Measurements from ENCODE around the gene NPY4R2. TPM values are rescaled to one million over a fixed set of nuclear protein-coding genes. Genes with fewer than 3 reads are reported as not detected.
"Not testable (repeated sequence)": the region's sequence is repeated elsewhere in the genome, so short reads cannot be mapped to it uniquely, and the experiment has no call there.

The NPY4R2 gene
- total RNA-seq, 1 donor from 2014 or later = not detected

DNA sequence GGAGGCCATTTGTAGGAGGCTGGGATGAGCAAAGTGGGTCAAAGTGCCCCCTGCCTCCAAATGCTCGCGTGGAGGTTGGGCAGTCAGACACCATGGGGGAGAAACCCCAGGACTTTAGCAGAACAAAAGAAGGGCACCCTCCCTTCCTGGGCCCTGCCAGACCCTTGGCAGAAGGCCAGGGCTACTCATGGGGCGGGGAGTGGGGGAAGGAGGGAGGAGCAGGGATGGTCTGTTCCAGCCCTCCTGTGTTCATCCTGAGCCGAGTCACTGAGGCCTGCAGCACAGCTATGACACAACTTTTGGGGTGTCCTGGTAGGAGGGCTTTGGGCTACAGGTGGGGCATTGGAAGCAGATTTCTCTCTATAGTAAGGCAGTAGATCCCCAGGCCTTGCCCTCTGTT is 24.9 kb downstream of the NPY4R2 start:
- not testable (repeated sequence) for H3K27ac Mint-ChIP-seq; H3K36me3 Mint-ChIP-seq; H3K27me3 Mint-ChIP-seq; DNase-seq (ENCODE audit: extremely low spot score, unreplicated experiment); H3K9me3 Mint-ChIP-seq; H3K4me3 Mint-ChIP-seq; H3K4me1 Mint-ChIP-seq (ENCODE audit: unreplicated experiment)

DNA sequence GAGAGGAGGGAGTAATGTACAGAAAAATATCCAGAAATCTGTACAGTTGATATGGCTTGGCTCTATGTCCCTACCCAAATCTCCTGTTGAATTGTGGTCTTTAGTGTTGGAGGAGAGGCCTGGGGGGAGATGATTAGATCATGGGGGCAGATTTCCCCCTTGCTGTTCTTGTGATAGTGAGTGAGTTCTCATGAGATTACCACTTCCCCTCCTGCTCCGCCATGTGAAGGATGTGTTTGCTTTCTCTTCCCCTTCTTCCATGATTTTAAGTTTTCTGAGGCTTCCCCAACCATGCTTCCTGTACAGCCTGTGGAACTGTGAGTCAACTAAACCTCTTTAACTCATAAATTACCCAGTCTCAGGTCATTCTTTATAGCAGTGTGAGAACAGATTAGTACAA is 29.0 kb downstream of the NPY4R2 start:
- H3K36me3 Mint-ChIP-seq; H3K27me3 Mint-ChIP-seq; H3K4me1 Mint-ChIP-seq (ENCODE audit: unreplicated experiment); H3K9me3 Mint-ChIP-seq; H3K27ac Mint-ChIP-seq; DNase-seq (ENCODE audit: extremely low spot score, unreplicated experiment); H3K4me3 Mint-ChIP-seq: not testable (repeated sequence)

DNA sequence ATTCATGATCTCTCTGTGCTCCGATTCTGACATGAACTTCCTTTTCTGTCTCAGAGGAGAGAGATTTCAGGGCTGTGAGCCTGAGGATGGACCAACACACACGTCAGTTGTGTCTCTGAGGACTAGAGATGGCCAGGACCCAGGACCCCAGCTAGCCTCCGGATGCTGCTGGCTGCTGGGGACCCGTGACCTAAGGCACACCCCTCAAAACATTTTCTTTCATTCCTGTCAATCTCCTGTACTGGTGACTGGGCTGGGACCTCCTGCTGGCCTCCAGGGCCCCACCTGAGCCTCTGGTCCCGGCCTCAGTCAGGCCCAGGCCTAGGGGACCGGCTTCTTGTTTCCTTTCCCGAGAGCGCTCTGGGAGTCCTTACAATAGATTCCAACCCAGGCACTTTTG is 38.7 kb downstream of the NPY4R2 start:
- not testable (repeated sequence) for H3K36me3 Mint-ChIP-seq; H3K27me3 Mint-ChIP-seq; H3K9me3 Mint-ChIP-seq; H3K4me3 Mint-ChIP-seq; DNase-seq (ENCODE audit: extremely low spot score, unreplicated experiment); H3K4me1 Mint-ChIP-seq (ENCODE audit: unreplicated experiment); H3K27ac Mint-ChIP-seq

DNA sequence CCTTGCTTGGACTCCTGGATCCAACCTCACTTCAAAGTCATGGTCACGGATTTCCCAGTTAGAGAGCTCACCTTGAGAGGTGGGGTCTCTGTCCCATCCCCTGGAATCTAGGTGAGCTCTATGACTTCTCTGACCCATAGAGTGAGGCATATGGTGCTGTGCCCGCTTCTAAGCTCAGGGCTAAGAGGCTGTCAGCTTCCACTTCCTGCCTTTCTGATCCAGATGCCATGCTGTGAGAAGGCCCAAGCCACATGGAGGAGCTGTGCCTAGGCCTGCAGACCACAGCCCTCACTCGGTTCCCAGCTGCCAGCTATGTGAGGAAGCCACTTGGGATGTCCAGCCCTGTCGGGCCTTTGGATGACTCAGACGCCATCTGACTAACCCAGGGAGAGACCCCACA is 41.2 kb downstream of the NPY4R2 start:
- H3K36me3 Mint-ChIP-seq; H3K4me1 Mint-ChIP-seq (ENCODE audit: unreplicated experiment); H3K4me3 Mint-ChIP-seq; H3K27me3 Mint-ChIP-seq; DNase-seq (ENCODE audit: extremely low spot score, unreplicated experiment); H3K9me3 Mint-ChIP-seq; H3K27ac Mint-ChIP-seq: not testable (repeated sequence)

DNA sequence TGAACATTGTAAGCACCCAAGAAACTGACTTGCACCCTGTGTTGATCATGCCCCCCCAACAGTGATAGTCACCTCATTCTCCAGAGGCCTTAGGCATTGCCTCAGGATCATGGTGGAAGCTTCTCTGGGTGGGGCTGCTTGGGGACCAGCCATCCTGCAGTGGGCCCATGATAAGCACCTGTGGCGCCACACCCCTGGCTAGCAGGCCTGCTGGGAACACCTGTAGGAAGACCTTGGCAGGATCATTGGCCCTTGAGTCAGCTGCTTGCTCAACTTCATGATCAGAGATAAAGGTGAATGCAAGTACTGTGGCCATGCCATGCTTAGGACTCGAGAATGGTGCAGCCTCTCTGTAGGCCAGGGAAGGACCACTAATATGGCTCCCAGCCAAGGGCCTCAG is 42.2 kb downstream of the NPY4R2 start:
- H3K4me3 Mint-ChIP-seq; H3K27me3 Mint-ChIP-seq; H3K36me3 Mint-ChIP-seq; DNase-seq (ENCODE audit: extremely low spot score, unreplicated experiment); H3K4me1 Mint-ChIP-seq (ENCODE audit: unreplicated experiment); H3K9me3 Mint-ChIP-seq; H3K27ac Mint-ChIP-seq: not testable (repeated sequence)

DNA sequence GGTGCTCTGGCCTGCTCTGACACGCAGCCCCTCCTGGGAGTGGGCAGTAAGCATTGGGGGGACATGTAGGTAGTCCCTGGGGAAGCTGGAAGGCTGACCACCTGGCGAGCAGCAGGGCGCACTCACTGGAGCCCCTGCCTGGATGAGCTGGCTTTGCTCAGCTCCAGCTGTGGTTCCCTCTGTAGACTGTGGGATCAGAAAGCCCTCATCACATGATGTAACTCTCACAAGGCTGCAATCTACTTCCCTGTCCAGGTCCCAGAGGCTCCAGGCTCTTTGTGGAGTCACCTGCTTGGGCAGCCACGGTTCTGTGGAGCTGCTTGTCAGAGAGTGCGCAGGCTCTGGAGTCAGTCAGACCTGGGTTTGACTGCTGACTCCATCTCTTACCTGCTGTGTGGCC is 44.3 kb downstream of the NPY4R2 start:
- not testable (repeated sequence) for H3K4me1 Mint-ChIP-seq (ENCODE audit: unreplicated experiment); H3K27me3 Mint-ChIP-seq; H3K36me3 Mint-ChIP-seq; H3K4me3 Mint-ChIP-seq; DNase-seq (ENCODE audit: extremely low spot score, unreplicated experiment); H3K27ac Mint-ChIP-seq; H3K9me3 Mint-ChIP-seq

DNA sequence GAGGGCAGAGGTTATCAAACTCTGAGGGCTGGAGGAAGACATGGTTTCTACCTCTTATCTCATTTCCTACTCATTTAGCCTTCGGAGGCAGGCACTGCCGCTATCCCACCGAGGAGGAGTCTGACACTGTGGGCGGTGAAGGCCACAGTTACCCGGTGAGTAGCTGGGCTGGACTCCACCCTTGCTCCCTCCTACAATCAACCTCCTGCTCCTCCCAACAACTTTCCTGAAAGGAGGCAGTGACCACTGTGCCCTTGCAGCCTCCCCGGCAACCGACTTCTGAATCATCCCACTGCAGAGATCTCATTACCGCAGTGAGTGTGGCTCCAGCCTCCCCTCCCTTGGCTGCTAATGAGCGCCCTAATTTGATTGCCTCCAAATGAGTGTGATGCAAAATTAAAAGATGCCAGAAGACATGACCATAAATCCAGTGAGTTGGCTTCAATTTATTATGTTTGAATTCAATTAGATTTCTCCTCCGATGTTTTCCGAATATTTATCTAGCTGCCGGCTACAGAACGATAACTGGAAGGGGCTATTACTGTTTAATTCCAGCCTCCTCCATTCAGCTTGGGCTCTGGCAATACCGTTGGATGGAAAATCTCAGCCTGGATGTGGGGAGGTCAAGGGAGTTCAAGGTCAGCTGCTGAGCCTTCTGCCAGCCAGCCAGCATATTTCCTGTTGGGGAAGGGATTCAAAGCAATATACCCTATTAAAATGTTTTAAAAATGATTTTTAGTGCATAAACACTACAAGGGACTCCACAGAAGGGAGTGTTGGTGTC is 46.0 kb downstream of the NPY4R2 start:
- H3K36me3 Mint-ChIP-seq; H3K27ac Mint-ChIP-seq; H3K27me3 Mint-ChIP-seq; H3K4me1 Mint-ChIP-seq (ENCODE audit: unreplicated experiment); DNase-seq (ENCODE audit: extremely low spot score, unreplicated experiment); H3K4me3 Mint-ChIP-seq; H3K9me3 Mint-ChIP-seq: not testable (repeated sequence)

DNA sequence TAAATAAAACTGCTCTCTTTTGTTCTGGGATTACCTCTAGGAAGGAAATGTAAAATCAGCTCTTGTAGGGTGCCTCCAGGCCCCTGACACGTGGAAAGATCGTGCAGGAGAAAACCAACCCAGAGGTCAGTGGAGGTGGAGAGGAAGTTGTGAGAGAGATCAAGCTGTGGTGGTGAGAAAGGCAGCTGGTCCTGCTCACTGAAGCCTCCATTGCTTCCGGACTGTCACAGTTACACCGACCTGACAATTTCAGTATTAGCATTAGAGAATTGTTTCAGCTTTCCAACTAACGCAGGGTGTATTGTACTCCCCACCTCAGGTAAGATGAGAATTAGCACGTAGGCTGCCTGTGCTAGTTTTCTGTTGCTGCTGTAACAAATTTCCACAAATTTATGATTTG is 50.5 kb downstream of the NPY4R2 start:
- H3K27ac Mint-ChIP-seq, H3K4me3 Mint-ChIP-seq, H3K36me3 Mint-ChIP-seq: not testable (repeated sequence)

DNA sequence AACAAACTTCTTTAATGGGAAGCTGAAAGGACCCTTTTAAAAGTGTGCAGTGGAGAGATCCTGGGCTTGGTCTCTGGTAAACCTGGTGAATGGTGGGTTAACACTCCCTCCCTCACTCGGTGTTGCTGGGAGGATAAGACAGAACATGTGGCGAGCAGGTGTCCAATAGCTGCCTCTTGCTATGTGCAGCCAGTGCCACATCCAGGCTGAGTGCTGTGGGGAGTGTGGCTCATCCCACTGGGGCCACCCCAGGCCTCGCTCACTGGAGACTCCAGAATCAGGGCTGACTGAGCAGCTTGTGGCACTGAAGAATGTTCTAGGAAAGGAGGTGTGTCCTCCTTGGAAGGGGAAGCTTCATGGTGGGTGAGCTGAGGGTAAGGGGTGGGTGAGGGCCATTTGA is 51.6 kb downstream of the NPY4R2 start:
- H3K27ac Mint-ChIP-seq; H3K36me3 Mint-ChIP-seq; DNase-seq (ENCODE audit: extremely low spot score, unreplicated experiment); H3K27me3 Mint-ChIP-seq; H3K4me3 Mint-ChIP-seq; H3K4me1 Mint-ChIP-seq (ENCODE audit: unreplicated experiment); H3K9me3 Mint-ChIP-seq: not testable (repeated sequence)

More for the DNA sequence above, 50.5 kb downstream of the NPY4R2 start:
- not testable (repeated sequence) for H3K27me3 Mint-ChIP-seq; H3K9me3 Mint-ChIP-seq; DNase-seq (ENCODE audit: extremely low spot score, unreplicated experiment); H3K4me1 Mint-ChIP-seq (ENCODE audit: unreplicated experiment)

DNA sequence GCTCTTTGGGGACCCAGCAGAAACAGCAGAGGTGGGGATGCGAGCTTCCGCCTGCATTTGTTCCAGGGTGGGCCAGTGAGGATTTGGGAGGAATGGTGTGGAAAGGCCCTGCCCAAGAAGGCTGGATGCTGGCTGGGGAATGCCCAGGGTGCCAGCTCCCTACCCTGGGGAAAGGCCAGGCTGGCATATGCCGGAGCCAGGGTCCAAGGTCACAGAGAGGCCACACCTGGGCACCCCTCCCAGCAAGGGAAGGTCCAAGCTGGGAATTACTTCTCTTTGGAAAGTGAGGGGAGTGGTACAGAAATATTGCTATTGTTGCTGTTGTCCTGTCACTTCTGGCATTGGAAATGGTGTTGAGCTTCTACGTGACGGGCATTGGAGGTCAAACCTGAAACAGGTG is 53.1 kb downstream of the NPY4R2 start:
- not testable (repeated sequence) for H3K4me3 Mint-ChIP-seq; H3K4me1 Mint-ChIP-seq (ENCODE audit: unreplicated experiment); H3K9me3 Mint-ChIP-seq; H3K27ac Mint-ChIP-seq; H3K27me3 Mint-ChIP-seq; DNase-seq (ENCODE audit: extremely low spot score, unreplicated experiment); H3K36me3 Mint-ChIP-seq

DNA sequence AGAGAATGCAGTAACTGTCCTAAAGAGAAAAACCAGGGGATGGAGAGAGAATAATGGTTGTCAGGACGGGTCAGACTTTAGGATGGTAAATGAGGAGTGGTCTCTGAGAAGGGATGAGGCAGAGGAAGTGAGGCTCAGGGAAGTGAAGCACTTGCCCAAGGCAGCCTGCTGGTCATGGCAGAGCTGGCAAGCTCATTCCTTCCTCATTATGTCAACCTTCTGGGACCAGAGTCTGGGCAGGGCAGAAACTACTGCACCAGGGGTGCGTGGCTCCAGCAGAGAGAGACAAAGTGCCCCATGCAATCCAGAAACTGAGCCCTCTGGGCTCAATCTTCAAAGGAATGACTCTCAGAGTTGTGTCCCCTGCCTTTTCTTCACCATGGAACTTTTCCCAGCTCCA is 53.6 kb downstream of the NPY4R2 start:
- H3K4me3 Mint-ChIP-seq; H3K4me1 Mint-ChIP-seq (ENCODE audit: unreplicated experiment); H3K27me3 Mint-ChIP-seq; DNase-seq (ENCODE audit: extremely low spot score, unreplicated experiment); H3K36me3 Mint-ChIP-seq; H3K9me3 Mint-ChIP-seq; H3K27ac Mint-ChIP-seq: not testable (repeated sequence)

Other genes starting within 250 kb of the NPY4R2 start
- gene SYT15B, start 155.1 kb upstream of the NPY4R2 start, total RNA-seq (ENCODE audit: low replicate concordance) = 0.24 and 0.58 TPM in 2 replicates
- gene FAM25C, start 81.1 kb downstream of the NPY4R2 start, total RNA-seq (ENCODE audit: low replicate concordance) = not detected in 2 replicates

Measured in type B pancreatic cell (in vitro differentiated cells).